Psoas muscle (tissue), 8 donors: ENCODE data around the gene STXBP1. TPM values are rescaled to one million over a fixed set of nuclear protein-coding genes. Genes with fewer than 3 reads are reported as not detected.

Source experiments
- ATAC-seq, 4 donors: fragments of 200-7000 bp; cut with Tn5 transposase; one replicate each; pipeline ENCODE4 v1.9.1; 2020; ENCODE audit warnings: moderate library complexity in 3 of 4, mild to moderate bottlenecking in 2 of 4
- DNase-seq, 2 donors: peaks; one replicate each; pipeline ENCODE4 v3.0.0-alpha.2; 2020
- H3K27ac ChIP-seq: fragments of 200-600 bp; one replicate; pipeline ENCODE4 v1.8.0; 2022
- H3K27me3 ChIP-seq, 3 donors: fragments of 200-600 bp in 1 of 3; one replicate each; pipeline versions ENCODE4 v1.6.1 to v1.8.0; 2013 to 2022; ENCODE audit warnings: low read length in 2 of 3, mild to moderate bottlenecking in 2 of 3, moderate library complexity in 1 of 3; ENCODE audit not compliant: insufficient read depth in 3 of 3
- H3K36me3 ChIP-seq, 2 donors: fragments of 200-600 bp in 1 of 2; one replicate each; pipeline versions ENCODE4 v1.6.1 to v1.8.0; 2013 to 2022; ENCODE audit warnings: low read depth in 1 of 2, mild to moderate bottlenecking in 1 of 2, moderate library complexity in 1 of 2; ENCODE audit not compliant: insufficient read depth in 1 of 2
- H3K4me1 ChIP-seq: fragments of 200-600 bp; one replicate; pipeline ENCODE4 v1.8.0; 2022
- H3K4me3 ChIP-seq: fragments of 200-600 bp; one replicate; pipeline ENCODE4 v1.8.0; 2022; ENCODE audit warnings: mild to moderate bottlenecking
- H3K9me3 ChIP-seq: fragments of 200-600 bp; one replicate; pipeline ENCODE4 v1.8.0; 2022
- CTCF ChIP-seq: fragments of 200-600 bp; IDR thresholded peaks from one replicate; pipeline ENCODE4 v1.8.0; 2022; ENCODE audit warnings: antibody characterized with exemption
- WGBS, 3 donors: extraction: QIAGEN DNeasy Blood & Tissue Kit; methylation state at CpG; one replicate each; pipeline versions ENCODE4 v1.1.6 to v1.1.7; 2013; 5-methylcytosine and 5-hydroxymethylcytosine counted together
- intact Hi-C, 2 donors: fragments of 100-400 bp; cut with DNase I; formaldehyde crosslinking; loops; one replicate each; pipeline versions ENCODE4 v1.11.0 to v1.14.2; 2022
- polyA plus RNA-seq, 3 donors: library from polyadenylated mRNA; stranded (reverse); fragments of 200-250 nt; gene quantifications; one replicate each; pipeline ENCODE4 v1.2.3, GENCODE V29; 2013
- total RNA-seq, 4 donors: library from RNA; stranded (reverse); fragmentation: NEBNext Ultra II Directional in 2 of 4; extraction: Animal tissue kit (Norgen Biotek cat#: 25700) in 2 of 4; gene quantifications; one replicate each; pipeline versions ENCODE4 v1.2.1 to v1.2.4, GENCODE V29; 2021 to 2023
- donor health status: healthy with polysubstance abuse.
- donor health status: DM: no; HTN: no; CAD: no; lungs with moderate emphysema.
- donor health status: Bipolar disorder and iron deficiency.
- donor health status: healthy.
- donor health status: DM: yes; HTN: yes; CAD: no.
- donor health status: DM: no; HTN: no; CAD: no.
- donor health status: DM: no; HTN: no; CAD: no.
- donor health status: DM: yes; HTN: yes; CAD: no.

Gene STXBP1
- total and polyA plus RNA-seq, 7 donors = 2.8 to 12.3 (median 6.7) TPM

GRCh38 chr9:127716412-127716811, 104.3 kb downstream of the STXBP1 start:
- peak overlapping the region; percentile 91 for H3K27ac ChIP-seq
- DNase-seq (no peak), ATAC-seq (no peak)
- H3K36me3 ChIP-seq = no peaks in the 10 kb centered on the region
- peaks cover 15% of the 10 kb centered on the region for H3K4me1 ChIP-seq
- H3K27me3 ChIP-seq = no peaks in the 10 kb centered on the region
- H3K9me3 ChIP-seq = no peaks in the 10 kb centered on the region
- peak overlapping the region; percentile 85 for H3K4me3 ChIP-seq
- WGBS, 3 donors = 76 to 85% (median 78%) methylated on average over 7 to 9 of the region's 9 CpGs
- TF ChIP-seq CTCF = no peak
- intact Hi-C loops = loop anchor here (5.0 kb wide), 2 partner anchors 104 to 124 kb away; partner anchors contain the start of gene STXBP1 (in 1 of the 2)

- peaks cover 15% of the 10 kb centered on the region for H3K4me1 ChIP-seq
- no peak overlapping the region for H3K4me3 ChIP-seq
- no peaks in the 10 kb centered on the region for H3K36me3 ChIP-seq
- WGBS, 3 donors = 71 to 76% (median 76%) methylated on average over 5 of the region's 5 CpGs
- no peak for TF ChIP-seq CTCF
- H3K9me3 ChIP-seq = no peaks in the 10 kb centered on the region
- no peak overlapping the region for H3K27ac ChIP-seq
- H3K27me3 ChIP-seq = no peaks in the 10 kb centered on the region
- ATAC-seq (no peak), DNase-seq (no peak)
- intact Hi-C loops = loop anchor here (5.0 kb wide), 2 partner anchors 105 to 125 kb away; partner anchors contain the start of gene STXBP1 (in 1 of the 2)
Measured at GRCh38 chr9:127717766-127718165, 105.7 kb downstream of the STXBP1 start.

GRCh38 chr9:127720031-127720864, 108.2 kb downstream of the STXBP1 start:
- ATAC-seq = no peak
- DNase-seq = no peak
- H3K9me3 ChIP-seq = no peaks in the 10 kb centered on the region
- H3K36me3 ChIP-seq = no peaks in the 10 kb centered on the region
- no peak overlapping the region for H3K27ac ChIP-seq
- no peak overlapping the region for H3K4me3 ChIP-seq
- 82 to 85% (median 83%) methylated on average over 12 of the region's 12 CpGs for WGBS, 3 donors
- intact Hi-C loops = no loop called here
- peaks cover 8% of the 10 kb centered on the region for H3K4me1 ChIP-seq
- no peak for TF ChIP-seq CTCF
- no peaks in the 10 kb centered on the region for H3K27me3 ChIP-seq

- DNase-seq (no peak), ATAC-seq (no peak)
- Histone ChIP-seq H3K36me3 (no peaks in the 10 kb centered on the region), H3K4me3 (no peak overlapping the region), H3K9me3 (no peaks in the 10 kb centered on the region), H3K27ac (no peak overlapping the region), H3K27me3 (no peaks in the 10 kb centered on the region), H3K4me1 (peaks cover 8% of the 10 kb centered on the region)
- no peak for TF ChIP-seq CTCF
- intact Hi-C loops = no loop called here
Measured at GRCh38 chr9:127720865-127721227, 108.8 kb downstream of the STXBP1 start.
